GM18507 (cell line): Measurements from ENCODE around the gene SLC18A3.

Source experiments
- DNase-seq: peaks from one replicate; pipeline ENCODE4 v3.0.0; 2011; ENCODE audit warnings: low read depth; ENCODE audit not compliant: insufficient read length; ENCODE audit errors: extremely low spot score
- FAIRE-seq: peaks from 2 replicates; lab custom pipeline; 2011; peaks lifted over from hg19 to GRCh38; lab: Jason Lieb, UNC

SLC18A3 gene

GRCh38 chr10:49645871-49646870 lies 36.1 kb downstream of the SLC18A3 start:
- no peak for DNase-seq
- FAIRE-seq, result no peak

- FAIRE-seq (no peak), DNase-seq (no peak)
Measured at GRCh38 chr10:49647554-49647953, 37.4 kb downstream of the SLC18A3 start.

- no peak for FAIRE-seq
Measured at GRCh38 chr10:49647985-49648795, 38.1 kb downstream of the SLC18A3 start.

GRCh38 chr10:49649294-49649693 lies 39.2 kb downstream of the SLC18A3 start:
- FAIRE-seq, result no peak
- no peak for DNase-seq

More at GRCh38 chr10:49647985-49648795, 38.1 kb downstream of the SLC18A3 start:
- no peak for DNase-seq

DNA sequence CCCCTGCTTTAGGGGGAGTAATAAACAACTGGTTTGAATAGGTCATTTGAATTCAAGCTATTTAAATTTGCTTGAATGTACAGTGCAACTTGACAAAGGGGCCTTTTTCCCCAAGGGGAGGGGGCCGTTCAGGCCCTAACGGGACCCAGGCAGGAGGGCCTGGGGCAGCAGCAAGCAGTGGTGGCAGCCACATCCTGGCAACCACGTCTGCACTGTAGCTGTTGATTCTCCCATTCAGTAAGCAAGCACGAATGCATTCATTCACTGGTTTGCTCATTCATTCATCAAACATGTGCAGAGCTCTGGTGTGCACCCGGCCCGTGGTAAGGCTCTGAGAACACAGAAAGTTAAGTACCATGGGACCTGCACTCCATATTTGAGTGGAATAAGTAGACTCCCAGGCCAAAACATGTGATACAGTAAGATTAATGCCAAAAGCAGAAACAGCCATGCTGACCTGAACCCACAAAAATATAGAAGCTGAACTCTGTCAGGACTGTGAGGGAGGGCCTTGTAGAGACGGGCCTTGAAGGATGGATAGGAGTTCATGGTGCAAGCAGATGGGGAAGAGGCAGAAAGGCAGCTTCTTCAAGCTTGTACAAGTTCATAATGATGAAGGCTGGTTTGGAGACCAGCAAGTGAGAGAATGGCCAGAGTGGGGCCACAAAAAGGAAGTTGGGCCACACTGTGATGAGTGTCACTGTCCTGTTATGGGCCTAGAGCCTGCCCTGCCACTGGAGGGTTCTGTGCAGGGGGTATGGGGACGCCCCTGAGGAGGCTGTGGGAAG lies 40.0 kb downstream of the SLC18A3 start:
- FAIRE-seq (no peak), DNase-seq (no peak)

DNA sequence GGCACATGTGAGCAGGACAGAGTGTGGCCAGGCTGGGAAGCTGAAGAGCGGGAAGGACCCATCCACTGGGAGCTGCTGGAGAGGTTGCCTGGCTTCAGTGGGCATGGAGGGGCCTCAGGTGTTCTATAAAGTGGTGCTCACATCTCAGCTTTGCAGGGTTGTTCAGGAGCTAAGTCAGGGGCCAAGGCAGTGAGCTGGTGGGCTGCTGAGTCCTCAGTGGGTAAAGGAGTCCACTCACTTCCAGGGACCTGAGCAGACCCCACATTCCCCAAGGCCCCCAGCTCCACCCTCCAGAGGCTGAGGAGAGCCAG lies 40.6 kb downstream of the SLC18A3 start:
- DNase-seq (no peak), FAIRE-seq (no peak)

GRCh38 chr10:49651039-49651835 lies 41.1 kb downstream of the SLC18A3 start:
- DNase-seq (no peak), FAIRE-seq (no peak)

- FAIRE-seq (no peak), DNase-seq (no peak)
Measured at GRCh38 chr10:49651917-49652316, 41.8 kb downstream of the SLC18A3 start.

DNA sequence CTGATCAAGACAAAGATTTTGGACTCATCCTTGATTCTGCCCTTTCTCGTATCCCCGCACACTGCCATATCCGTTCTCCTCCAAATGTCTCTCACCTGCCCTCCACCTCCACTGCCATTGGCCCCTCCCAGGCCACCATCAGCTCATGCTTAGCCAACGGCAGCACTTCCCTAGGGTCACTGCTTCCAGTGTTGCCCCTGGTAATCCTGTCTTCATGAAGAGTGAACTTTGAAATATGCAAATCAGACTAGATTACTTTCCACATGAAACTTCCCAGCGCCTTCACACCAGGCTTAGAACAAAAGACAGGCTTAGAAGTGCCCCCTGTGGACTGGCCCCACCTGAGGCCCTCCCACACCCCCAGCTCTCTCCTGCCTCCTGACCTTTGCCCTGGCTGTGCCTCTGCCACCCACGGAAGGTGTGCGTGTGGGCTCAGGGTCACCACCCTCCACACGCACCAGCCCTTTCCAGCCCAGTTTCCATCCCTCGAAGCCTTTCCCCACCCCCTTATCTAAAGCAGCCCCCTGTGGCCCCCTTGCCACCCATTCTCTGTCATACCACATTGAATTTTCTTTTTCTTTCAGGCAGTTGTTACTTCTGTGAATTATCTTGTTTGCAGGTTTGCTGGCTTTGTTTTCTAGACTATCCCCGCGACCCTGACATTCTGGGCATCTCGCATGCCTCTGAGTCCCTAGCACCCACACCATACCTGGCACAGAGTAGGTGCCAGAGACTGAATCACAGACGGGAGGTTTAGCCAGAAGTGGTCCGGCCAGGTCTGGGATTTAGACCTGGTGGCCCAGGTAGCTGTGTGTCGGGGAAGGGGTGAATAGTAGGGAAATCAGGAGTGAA lies 42.5 kb downstream of the SLC18A3 start:
- FAIRE-seq, result no peak
- DNase-seq, result no peak

DNA sequence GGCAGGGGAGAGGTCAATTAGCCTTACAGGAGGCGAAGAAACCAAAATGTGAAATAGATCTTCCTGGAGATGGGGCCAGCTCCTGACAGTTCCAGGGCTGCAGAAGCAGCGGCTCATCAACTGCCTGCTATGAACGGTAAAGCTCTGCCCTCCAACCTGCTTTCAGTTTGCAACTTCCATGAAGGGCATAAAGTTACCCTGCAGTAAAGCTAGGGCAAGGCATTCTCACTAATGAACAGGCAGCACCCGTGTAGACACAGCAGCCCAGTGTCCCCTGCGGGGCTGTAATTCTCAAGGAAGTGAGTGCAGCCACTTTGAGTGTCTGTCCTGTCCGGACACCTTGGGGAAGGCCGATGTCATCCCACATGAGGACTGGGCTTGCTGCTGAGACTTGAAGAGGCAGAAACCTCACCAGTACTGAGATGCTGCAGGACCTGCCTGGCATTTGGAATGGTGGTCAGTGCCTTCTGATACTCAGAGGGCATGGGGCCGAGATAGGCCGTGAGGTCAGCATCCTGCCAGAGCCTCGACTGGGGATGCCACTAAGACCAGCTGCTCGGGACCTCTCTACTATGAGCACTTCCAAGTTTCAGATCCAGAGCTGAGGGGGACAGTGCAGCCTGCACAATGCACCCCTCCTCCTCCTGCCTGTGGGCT lies 43.3 kb downstream of the SLC18A3 start:
- DNase-seq (no peak), FAIRE-seq (no peak)

GRCh38 chr10:49654036-49654693 lies 44.1 kb downstream of the SLC18A3 start:
- DNase-seq, result no peak
- no peak for FAIRE-seq

- FAIRE-seq (no peak), DNase-seq (no peak)
Measured at GRCh38 chr10:49655099-49655498, 45.0 kb downstream of the SLC18A3 start.

- DNase-seq (no peak), FAIRE-seq (no peak)
Measured at GRCh38 chr10:49656845-49657493, 46.9 kb downstream of the SLC18A3 start.

DNA sequence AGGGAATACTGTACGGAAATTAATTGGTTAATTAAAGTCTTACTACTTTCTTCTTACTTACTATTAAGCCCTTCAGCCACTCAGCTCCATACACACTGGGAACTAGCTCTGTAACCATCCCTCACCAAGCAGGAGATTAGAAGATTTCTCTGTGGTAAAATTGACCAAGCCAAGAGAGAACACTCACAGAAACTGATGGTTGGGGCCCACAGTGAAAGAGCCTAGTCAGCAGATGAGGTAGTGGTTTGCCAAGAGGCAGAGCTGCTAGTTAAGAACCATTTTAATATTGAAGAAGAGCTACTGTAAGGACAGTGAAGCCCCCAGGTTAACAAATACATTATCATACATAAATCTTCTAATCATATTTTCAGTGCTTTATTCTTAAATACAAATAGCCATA lies 47.5 kb downstream of the SLC18A3 start:
- DNase-seq (no peak), FAIRE-seq (no peak)

DNA sequence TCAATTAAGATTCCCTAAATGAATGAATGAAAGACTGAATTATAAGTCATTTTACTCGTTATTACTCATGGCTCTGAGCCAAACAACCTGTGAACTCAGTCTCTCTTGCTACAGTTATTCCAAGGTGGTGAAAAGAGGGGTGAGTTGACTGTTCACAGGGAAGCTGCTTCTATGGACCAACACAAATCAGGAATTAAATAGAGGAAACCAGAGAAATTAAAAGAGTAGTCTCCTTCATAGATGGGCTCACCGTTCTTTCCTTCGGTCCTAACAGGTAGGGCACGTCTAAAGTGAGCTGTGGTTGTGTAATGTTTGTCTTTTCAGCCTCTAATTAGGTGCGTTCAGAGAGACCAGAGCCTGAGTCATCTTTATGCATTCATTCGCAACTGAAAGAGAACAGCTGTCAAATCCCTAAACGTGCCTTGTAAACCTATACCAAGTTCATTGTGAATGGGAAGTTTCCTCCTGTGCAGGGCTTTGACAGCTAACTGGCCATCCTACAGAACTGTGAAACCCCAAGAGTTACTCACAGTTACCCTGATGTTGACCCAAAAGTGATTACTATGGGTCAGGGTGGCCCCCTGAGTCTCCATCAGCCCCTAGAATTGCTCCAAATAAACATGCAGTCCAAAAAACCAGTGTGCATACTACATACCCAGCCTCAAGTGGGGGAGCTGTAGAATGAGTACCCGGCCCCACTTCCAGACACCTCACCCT lies 51.2 kb downstream of the SLC18A3 start:
- DNase-seq (no peak), FAIRE-seq (no peak)
